Measurements from ENCODE around the gene RPL5.
A peak's percentile ranks its signal among the peaks of the same experiment; 100 is the strongest.
"Not testable (repeated sequence)": the region's sequence is repeated elsewhere in the genome, so short reads cannot be mapped to it uniquely, and the experiment has no call there.

Gene RPL5

DNA sequence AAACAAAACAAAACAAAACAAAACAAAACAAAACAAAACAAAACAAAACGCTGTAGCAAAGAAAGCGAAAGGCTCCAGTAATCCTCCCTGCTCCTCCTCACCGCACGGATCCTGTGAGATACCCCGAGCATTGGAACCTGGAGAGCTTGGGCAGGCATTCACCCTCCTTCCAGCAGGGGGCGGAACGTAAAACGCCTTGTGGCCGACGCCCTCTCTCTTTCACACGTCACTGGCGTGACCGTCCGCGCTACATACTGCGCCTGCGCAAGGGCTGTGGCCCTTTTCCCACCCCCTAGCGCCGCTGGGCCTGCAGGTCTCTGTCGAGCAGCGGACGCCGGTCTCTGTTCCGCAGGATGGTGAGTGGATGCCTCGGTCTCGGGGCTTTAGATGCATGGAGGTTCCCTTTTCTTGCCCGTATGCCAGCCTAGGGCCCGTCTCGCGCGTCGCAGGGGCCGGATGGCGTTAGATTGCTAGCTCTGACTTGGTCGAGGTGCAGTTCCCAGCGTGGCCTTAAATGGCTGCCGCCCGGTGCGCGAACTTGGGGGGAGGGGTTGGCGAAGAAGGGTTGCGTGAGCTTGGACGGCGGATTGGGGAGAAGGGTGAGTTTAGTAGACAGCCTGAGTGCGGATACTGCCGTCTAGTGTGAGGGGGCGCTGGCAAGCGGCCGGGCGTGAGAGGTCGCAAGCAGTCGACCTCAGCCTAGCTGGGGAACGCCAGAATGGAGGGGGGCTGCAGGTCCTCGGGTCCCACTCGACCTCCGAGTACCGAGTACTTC lies at the start of gene RPL5:
TSS of gene RPL5 (plus strand) at position 279 of the 775 bp plus-strand sequence. CDS start at position 354, 75 bp downstream.
- DNase-seq: peak; percentile 98

DNA sequence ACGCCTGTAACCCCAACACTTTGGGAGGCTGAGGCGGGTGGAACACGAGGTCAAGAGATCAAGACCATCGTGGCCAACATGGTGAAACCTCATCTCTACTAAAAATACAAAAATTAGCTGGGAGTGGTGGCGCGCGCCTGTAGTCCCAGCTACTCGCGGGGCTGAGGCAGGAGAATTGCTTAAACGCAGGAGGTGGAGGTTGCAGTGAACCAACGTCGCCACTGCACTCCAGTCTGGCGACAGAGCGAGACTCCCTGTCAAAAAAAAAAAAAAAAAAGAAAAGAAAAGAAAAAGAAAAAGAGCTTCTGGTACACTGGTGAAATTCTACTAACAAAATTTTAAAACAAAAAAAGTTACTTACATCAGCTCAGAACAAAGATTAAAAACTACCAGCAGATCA lies 48.3 kb upstream of the RPL5 start:
- not testable (repeated sequence) for DNase-seq

DNA sequence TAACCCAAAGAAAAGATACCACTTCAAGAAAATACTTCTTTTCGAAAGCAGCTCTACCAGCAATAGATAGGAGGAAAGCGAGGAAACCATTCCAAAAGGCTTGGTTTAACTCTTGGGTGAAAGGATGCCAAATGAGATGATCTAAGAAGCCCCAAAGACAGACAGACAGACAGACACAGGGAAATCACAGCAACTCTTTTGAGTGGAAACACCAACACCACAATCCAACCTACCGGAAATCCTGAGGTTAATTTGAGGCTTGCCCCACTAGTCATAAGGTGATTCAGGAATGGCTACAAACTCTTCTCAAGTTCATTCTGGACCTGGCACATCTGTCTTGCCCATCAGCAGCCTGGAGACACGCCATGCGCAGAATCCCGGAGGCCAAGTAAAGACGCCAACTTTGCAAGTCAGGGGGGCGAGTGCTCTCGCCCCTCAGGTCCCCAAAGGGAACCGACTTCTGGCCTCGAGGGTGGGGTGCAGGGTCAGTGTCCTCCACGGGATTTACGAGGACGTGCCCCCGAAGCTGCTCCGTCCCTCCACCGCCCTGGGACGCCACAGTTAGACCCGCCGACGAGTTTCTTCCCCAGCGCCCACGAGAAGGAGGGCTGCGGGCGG lies 47.7 kb upstream of the RPL5 start:
- DNase-seq: peak; percentile 51

DNA sequence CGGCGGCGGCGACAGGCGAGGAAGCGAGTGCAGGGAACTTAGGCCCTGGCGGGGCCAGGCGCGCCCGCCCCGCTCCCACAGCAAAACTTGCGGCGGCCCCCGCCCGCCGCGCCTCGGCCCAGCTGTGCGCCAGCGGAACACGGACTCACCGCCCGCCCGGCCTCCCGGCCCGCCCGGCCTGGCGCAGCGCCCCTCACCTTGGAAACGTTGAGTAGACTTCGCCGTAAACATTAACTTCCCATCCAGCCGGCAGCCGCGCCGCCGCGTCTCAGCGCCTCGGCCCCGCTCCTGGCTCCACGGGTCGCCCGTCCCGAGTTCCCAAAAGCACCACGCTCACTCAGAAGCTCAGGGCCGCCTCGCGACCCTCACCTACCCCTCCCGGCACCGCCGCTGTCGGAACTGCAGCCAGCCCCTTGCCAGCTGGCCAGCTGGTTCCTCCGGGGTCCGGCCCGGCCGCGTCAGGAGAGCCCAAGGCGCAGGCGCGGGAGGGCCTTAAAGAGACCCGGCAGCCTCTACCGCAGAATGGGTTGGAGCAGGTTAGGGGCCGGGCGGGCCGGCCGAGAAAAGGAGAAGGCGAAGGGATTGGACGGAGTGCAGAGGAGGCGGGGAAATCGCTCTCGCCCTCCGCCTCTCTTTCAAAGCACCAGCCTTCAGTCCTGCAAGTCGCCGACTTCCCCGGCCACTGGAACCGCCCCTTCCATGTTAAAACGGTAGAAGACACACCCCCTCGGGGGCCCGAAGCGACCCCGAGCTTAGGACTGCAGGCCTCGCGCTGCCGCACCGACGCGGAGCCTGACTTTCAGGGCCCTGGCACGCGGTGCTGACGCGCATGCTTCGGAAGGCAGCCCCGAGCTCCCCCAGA lies 47.0 kb upstream of the RPL5 start, which contains the start of gene EVI5:
TSS of gene EVI5 (minus strand) at position 470 of the 862 bp plus-strand sequence. CDS start 48,562 bp downstream, outside the sequence.
- peak; percentile 86 for DNase-seq

DNA sequence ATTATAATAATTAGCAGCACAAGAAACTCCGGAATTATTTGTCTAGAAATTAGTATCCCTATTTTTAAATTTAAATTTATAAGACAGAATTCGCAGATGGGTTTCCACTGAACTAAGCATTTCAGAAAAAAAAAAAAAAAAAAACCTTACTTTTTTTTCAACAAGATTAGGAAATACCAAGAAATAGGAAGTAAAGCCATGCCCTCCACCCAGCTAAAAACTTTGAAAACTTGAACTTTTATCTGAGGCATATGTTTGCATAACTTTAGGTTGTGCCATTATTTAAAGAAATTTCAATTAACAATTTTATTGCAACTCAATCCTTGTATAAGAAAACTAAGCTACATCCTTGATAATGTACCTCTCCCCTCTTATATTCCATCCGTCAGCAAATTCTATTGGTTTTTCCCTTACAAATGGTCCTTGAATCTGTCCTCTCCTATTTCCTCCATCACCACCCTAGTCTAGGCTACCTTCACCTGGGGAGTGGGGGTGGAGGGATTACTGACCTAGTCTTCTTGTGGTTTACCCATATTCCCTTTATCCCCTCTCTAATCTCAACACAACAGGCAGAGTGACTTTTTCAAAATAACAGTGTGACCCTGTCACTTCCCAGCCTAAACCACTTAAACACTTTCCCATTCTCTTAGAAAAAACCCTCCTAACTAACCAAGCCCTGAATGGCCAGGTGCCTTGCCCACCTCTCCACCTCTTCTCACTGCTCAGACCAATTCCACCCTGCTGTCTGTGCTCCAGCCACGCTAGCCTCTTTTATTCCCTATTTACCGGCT lies 45.5 kb upstream of the RPL5 start:
- DNase-seq: no peak

DNA sequence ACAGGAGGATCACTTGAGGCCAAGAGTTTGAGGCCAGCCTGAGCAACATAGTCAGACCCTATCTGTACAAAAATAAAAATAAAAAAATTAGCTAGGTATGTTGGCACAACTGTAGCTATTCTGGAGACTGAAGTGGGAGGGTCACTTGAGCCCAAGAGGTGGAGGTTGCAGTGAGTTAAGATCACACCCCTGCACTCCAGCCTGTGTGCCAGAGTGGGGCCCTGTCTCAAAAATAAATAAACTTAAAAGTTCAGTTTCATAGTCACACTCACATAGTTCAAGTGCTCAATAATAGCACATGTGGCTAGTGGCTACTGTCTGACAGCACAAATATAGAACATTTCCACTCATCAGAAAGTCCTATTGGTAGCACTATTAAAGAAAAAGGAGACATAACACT lies 41.8 kb upstream of the RPL5 start:
- DNase-seq: no peak

DNA sequence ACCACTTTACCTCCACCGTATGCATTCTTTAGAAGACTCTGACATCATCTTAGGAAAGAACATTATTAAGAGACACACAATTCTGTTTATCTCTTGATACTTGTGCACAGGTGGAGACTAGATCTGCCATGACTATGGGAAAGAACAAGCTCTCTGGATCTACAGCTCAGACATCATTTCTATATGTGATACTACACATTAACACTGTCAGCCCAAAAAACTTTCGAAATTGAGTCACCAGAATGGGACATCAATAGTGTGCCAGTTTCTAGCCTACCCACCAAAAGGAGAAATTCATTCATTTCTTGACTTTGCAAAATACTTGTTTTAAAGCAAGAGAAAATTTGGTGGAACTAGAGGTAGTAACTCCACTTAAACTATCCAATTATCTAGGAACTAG lies 41.0 kb upstream of the RPL5 start:
- DNase-seq: no peak

DNA sequence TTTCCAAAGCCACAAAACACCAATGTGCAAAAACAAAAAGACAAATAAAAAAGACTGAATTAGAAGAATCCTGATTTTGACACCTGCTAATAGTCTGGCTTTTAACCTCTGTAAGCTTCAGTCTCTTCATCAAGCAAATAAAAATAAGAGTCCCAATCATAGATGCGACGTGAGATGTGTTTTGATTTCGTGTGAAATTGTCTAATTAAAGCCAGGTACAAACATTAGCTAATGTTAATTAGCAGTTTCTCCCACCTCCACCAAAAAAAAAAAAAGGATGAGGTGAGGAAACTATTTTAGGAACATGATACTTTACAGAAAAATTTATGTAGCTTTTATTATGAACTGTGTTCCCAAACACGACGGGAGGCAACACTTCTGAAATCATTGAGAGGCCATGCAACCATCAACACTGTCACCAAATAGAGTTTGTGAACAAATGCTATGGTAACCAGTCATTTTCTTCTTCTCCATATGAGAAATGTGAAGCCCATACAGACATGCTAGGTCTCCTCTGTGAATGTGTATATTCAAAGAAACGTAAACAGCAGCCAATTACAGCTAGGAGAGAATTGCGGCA lies 40.3 kb upstream of the RPL5 start:
- DNase-seq: no peak

DNA sequence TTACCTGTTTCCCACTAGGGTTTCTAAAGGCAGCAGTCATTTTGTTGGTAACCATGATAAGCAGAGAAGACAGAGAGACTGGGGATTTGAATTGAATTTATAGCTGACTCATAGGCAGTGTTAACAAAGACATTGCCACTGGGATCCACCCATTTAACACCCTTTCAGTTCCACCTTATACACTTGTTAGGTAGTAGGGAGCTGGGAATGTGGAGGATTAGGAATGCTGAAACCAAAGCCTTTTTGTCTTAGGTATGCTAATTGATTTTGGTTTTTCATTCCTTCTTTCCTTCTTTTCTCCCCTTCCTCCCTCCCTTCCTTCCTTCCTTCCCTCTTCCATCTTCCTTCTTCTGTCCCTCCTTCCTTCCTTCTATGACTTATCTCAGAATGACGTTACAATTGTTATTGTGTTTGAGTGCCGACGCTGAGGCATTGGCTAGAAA lies 39.5 kb upstream of the RPL5 start:
- DNase-seq: no peak

DNA sequence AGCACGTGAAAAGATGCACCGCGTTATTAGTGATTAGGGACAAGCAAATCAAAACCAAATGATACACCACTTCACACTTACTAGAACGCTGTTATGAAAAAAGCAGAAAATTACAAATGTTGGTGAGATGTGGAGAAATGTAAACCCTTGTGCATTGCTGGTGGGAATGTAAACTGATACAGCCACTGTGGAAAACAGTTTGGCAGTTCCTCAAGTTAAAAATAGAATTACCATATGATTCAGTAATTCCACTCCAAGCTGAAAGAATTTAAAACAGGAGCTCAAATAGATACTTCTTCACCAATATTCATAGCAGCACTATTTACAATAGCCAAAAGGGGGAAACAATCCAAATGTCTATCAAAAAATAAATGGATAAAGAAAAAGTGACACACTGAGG lies 36.7 kb upstream of the RPL5 start:
- DNase-seq: no peak

DNA sequence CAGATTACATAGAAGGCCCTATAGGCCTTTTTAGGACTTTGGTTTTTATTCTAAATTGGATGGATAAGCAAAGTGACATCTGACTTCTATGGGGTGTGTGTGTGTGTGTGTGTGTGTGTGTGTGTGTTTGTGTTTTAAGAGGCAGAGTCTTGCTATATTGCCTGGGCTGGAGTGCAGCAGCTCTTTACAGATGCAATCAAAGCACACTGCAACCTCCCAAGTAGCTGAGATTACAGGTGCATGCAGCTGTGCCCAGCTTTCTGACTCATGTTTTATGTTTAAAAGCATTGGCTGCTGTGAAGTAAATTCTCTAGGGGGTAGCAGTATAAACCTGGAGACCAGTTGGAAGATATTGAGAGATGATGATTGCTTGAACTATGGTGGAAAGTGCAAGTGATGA lies 34.5 kb upstream of the RPL5 start:
- no peak for DNase-seq

DNA sequence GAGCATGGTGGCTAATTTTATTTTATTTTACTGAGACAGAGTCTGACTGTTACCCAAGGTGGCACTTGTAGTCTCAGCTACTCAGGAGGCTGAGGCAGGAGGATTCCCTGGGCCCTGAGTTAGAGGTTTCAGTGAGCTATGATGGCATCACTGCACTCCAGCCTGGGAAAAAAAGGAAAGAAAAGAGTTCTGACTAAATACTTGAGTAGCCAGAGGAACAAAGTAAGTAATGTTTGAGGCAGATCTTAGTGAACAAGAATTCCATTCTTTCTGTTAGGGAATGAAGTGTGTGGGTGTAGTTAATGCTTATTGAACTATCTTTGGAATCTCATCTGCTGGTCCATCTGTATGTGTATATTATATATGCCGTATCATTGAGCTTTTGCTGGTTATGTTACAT lies 33.9 kb upstream of the RPL5 start:
- no peak for DNase-seq

DNA sequence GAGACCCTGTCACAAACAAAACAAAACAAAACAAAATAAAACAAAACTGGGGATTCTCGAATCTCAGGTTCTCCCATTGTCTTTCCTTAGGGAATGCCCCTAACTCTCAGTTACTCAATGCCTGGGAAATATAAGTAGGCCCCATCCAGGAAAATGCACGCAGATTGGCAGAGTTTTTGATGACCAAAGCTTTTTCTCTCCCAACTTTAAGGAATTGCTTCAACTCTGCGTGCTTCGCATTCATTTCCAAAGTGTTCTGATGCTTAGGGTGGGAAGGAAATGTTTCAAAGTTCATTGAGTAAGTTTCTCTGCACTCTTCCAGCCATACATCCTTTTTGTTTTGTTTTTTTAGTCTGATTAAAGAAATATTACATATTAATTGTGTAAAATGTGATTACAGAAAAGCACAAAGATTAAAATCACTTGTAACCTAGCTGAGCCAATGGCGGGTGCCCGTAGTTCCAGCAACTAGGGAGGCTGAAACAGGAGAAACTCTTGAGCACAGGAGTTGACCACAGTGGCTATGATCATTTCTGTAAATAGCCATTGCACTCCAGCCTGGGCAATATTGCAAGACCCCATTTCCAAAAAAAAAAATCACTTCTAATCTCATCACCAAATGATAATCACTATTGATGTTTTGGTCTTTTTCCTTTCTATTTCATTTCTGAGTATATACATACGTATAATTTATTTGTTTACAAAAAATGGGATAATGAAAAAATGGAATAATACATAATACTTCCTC lies 28.5 kb upstream of the RPL5 start:
- no peak for DNase-seq

DNA sequence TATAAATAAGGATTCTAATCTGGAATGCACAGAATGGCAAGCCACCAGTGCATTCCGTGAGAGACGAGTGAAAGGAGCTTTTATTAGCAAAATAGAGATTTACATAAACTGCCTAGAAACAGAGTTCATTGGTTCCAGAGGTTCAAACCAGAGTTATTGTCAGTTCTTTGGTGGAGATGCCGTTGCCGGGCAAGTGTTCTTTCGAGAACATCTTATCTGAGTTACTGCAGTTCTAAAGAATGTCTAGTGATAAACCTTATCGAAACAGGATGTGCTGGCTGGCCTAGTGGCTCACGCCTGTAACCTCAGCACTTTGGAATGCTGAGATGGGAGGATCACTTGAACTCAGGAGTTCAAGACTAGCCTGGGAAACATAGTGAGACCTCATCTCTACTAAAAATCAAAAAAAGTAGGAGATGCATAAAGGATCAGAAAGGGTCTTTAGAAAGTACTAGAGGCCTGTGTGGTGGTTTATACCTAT lies 27.1 kb upstream of the RPL5 start:
- DNase-seq: no peak

DNA sequence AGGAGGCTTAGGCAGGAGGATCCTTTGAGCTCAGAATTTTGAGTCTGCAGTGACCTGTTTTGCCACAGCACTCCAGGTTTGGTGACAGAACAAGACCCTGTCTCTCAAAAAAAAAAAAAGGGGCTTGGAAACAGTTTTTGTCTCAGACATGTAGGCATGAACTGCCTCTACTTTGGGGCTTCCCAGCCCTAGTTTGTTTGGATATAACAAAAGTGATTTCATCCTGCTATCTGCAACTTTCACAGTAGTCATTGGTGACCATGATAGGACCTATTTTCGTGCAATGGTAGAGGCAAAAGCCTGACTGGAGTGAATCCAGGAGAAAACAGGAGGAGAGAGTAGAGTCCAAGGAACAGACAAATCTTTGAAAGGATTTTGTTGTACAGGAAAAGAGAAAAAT lies 26.6 kb upstream of the RPL5 start:
- DNase-seq: no peak

DNA sequence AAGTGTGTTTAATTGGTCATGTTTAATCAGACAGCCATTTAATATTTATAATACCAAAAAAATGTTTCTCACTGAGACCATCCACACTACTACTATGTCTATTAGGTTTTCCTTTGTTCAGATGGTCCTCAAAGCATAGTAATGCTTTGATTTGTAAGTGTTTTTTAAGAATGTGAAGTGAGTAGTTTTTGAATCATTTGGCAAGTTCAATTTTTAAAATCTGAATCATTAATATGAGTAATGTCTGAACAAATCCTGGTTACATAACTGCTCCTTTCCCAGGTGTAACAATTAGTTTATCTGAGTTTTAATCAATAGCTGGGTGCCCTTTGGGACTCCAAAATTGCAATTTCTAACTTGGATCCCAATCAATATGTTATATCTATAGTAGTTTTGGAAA lies 23.5 kb upstream of the RPL5 start:
- no peak for DNase-seq

DNA sequence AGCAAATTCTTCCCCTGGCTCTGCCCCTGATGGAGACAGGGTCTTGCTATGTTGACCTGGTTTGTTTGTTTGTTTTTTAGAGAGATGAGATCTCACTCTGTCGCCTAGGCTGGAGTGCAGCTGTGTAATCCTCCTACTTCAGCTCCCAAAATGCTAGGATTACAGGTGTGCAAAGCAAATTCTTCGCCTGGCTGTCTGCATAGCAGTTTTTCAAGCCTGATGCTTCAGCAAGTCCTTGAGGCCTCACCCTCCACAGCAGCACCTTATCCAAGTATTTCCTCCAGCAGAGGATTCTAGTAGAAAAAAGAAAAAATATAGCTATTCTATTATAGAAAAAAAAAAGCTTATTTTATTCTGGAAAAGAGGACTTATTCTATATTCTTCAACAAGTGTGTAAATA lies 15.1 kb upstream of the RPL5 start:
- DNase-seq: no peak

DNA sequence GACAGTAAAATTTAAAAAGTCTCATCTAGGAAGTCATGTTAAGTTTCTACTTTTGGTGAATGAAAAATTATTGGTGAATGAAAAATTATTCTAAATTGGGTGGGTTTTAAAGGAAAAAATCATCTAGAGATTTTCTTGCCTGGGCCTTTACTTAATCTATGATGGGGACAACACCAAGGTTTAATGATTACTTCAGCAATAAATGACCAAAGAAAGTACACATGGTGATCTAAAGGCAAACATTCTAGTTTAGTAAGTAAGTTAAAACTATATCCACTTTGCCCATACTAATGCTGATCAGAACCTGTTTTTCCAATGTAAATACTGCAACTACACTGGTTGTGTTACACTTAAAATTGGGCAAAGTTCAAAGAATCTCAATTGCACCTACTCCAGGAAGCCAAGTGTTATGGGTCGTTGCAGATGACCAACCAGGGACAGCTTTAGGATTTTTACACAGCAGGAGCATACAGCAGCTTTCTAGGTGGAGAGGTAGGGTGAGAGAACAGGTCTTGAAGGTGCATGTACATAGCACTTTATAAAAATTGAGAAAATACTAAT lies 14.6 kb upstream of the RPL5 start:
- DNase-seq: no peak

DNA sequence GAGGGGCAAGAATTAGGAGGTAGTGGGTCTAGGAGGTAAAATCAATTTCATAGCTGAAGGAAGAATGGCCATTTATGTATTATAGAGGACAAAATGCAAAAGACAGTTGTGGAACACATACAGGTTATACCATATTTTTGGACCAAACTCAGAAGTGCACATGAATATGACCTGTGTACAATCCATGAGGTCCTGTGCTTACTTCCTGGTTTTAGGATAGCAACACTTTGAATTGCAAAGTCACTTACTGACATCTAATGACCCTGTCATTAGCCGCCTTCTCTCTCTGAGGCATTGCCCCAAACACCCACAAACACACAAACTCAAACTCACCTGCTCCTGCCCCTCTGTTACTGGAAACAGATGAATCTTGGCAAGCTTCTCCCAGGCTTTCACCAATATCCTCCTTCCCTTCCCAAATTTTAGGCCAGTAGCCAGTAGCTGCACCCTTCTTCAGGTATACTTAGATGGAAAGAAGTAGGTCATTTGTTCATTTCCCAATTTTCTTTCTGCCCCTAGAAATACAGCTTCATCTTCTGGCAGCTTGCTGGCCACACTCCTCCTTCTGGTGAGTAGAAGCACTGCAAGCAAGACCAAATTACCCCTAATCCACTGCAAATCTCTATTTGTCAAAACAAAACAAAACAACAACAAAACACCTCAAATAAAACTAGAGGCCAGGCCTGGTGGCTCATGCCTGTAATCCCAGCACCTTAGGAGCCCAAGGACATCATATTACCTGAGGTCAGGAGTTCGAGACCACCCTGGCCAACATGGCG lies 13.7 kb upstream of the RPL5 start:
- peak; percentile 23 for DNase-seq

DNA sequence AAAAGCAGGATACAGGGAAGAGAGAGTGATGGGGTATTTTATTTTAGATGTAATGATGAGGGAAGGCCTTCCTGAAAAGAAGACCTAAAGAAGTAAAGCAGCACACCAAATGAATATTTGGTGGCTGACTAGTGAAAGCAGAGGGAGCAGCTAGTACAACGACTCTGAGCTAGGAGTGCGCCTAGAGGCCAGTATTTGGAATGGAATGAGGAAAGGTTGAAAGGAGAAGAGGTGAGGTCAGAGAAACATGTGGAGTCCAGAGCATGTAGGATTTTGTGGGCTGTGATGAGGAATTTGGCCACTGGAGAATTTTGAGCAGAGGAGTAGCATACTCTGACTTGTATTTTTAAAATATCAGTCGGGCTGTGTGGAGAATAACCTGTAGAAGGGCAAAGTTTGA lies 11.8 kb upstream of the RPL5 start:
- no peak for DNase-seq
